ENCODE data around the gene MYB.
A peak's percentile ranks its signal among the peaks of the same experiment; 100 is the strongest.
"Not testable (repeated sequence)": the region's sequence is repeated elsewhere in the genome, so short reads cannot be mapped to it uniquely, and the experiment has no call there.

Gene MYB

GRCh38 chr6:135236732-135237131 is 55.6 kb downstream of the MYB start:
- H4K20me1 ChIP-seq (ENCODE audit: insufficient read depth): no peaks in the 10 kb centered on the region
- H3K79me2 ChIP-seq (ENCODE audit: insufficient read depth, low read depth): no peaks in the 10 kb centered on the region
- H3K36me3 ChIP-seq (ENCODE audit: insufficient read depth): no peaks in the 10 kb centered on the region
- H3K4me2 ChIP-seq: no peak overlapping the region
- no peak overlapping the region for H3K4me3 ChIP-seq (IDR thresholded peaks at IDR 0.05; ENCODE audit: insufficient read depth, low read depth, low read length)
- no peak overlapping the region for H3K9ac ChIP-seq
- H3K27ac ChIP-seq: no peak overlapping the region
- no peak overlapping the region for H2AFZ ChIP-seq (ENCODE audit: low read depth)
- no peaks in the 10 kb centered on the region for H3K27me3 ChIP-seq (ENCODE audit: insufficient read depth, low read depth)
- TF ChIP-seq, protein P1, sequence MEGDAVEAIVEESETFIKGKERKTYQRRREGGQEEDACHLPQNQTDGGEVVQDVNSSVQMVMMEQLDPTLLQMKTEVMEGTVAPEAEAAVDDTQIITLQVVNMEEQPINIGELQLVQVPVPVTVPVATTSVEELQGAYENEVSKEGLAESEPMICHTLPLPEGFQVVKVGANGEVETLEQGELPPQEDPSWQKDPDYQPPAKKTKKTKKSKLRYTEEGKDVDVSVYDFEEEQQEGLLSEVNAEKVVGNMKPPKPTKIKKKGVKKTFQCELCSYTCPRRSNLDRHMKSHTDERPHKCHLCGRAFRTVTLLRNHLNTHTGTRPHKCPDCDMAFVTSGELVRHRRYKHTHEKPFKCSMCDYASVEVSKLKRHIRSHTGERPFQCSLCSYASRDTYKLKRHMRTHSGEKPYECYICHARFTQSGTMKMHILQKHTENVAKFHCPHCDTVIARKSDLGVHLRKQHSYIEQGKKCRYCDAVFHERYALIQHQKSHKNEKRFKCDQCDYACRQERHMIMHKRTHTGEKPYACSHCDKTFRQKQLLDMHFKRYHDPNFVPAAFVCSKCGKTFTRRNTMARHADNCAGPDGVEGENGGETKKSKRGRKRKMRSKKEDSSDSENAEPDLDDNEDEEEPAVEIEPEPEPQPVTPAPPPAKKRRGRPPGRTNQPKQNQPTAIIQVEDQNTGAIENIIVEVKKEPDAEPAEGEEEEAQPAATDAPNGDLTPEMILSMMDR (conservative IDR thresholded peaks at IDR 0.05; ENCODE audit: low read depth, low read length): no peak
- H3K4me1 ChIP-seq (ENCODE audit: low read depth, poor library complexity, severe bottlenecking): peaks cover 50% of the 10 kb centered on the region

DNA sequence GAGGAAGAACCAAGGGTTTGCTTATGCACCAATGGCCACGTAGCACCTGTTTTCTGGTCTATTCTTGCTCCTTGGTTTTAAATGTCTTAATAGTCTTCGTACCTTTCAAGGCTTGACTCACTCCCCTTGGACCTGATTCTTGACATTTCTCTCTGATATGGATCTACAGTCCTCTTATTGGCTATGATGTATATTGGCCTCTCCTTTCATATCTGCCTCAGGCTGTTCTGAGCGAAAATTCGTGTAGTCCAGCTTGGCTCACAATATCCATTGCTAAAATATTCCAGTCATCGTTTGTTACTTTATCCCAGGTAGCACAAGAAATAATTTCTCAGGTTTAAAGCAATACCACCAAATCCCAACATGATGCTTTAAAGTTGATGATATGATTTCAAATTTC is 59.6 kb downstream of the MYB start:
- Histone ChIP-seq H2AFZ (ENCODE audit: low read depth) (no peak overlapping the region), H3K4me1 (ENCODE audit: low read depth, poor library complexity, severe bottlenecking) (peaks cover 33% of the 10 kb centered on the region), H3K9ac (no peak overlapping the region), H4K20me1 (ENCODE audit: insufficient read depth) (no peaks in the 10 kb centered on the region), H3K4me3 (IDR thresholded peaks at IDR 0.05; ENCODE audit: insufficient read depth, low read depth, low read length) (no peak overlapping the region), H3K4me2 (no peak overlapping the region), H3K79me2 (ENCODE audit: insufficient read depth, low read depth) (no peaks in the 10 kb centered on the region), H3K27ac (no peak overlapping the region), H3K36me3 (ENCODE audit: insufficient read depth) (no peaks in the 10 kb centered on the region), H3K27me3 (ENCODE audit: insufficient read depth, low read depth) (no peaks in the 10 kb centered on the region)
- TF ChIP-seq, protein P1 (conservative IDR thresholded peaks at IDR 0.05; ENCODE audit: low read depth, low read length): no peak

DNA sequence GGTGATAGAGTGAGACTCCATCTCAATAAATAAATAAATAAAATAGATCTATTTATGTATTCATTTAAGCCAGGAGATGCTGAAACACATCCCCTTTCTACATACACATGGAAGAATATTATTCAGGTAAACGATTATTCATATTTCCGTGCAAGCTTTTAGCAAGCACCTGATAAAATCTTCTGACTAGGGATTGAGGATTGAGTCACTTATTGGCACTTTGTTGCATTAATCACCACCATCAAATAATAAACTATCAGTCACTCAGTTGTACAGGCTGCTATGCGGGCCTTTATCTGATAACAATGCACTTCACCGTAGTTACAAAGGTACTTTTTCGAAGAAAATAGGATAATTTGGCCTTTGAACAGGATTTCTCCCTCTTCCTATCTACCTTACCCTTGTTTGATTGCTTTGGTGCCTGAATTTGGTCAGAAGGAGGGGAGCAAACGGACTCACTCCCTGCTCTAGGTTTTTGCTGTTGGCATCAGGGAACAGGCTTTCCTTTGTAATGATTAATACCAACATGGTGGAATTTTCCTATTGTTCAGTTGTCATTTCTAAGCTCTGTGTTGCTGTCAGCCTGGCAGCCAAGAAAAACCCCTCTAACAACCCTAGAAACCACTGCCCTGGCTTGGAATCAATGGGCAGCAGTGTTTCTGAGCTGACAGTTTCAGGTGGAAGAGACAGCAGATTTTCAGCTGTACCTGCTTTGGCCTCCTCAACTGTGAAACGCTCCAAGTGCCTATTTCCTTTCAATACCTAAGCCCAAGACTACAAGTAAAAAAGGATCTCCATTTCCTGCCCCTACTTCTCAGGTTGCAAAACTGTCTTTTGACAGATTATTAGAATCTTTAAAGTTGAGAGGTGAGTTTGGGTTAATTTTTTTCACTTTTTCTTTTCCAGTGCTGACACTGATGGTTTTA is 63.0 kb downstream of the MYB start:
- Histone ChIP-seq H3K36me3 (ENCODE audit: insufficient read depth) (no peaks in the 10 kb centered on the region), H3K27ac (peak overlapping the region; percentile 61), H3K79me2 (ENCODE audit: insufficient read depth, low read depth) (no peaks in the 10 kb centered on the region), H3K4me3 (IDR thresholded peaks at IDR 0.05; ENCODE audit: insufficient read depth, low read depth, low read length) (no peak overlapping the region), H3K9ac (peak overlapping the region; percentile 21; the same call in 1 of the 2 replicates), H3K4me2 (peak overlapping the region; percentile 70), H4K20me1 (ENCODE audit: insufficient read depth) (no peaks in the 10 kb centered on the region), H3K27me3 (ENCODE audit: insufficient read depth, low read depth) (no peaks in the 10 kb centered on the region), H2AFZ (ENCODE audit: low read depth) (peak overlapping the region; percentile 61), H3K4me1 (ENCODE audit: low read depth, poor library complexity, severe bottlenecking) (peaks cover 23% of the 10 kb centered on the region)
- TF ChIP-seq, protein P1 (conservative IDR thresholded peaks at IDR 0.05; ENCODE audit: low read depth, low read length): no peak

DNA sequence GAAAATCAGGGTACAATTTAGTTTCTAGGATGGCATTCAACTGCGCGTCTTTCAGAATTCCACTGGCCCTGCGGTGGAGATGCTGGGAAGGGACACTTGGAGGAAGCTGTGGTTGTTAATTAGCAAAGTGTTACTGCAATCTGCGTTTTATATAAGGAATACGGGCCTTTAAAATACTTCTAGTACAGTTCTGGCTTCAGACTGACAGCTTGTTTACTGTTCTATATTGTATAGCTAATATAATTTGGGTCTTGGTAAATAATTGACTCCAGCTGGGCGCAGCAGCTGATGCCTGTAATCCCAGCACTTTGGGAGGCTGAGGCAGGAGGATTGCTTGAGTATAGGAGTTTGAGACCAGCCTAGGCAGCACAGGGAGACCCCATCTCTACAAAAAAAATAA is 63.7 kb downstream of the MYB start:
- H3K4me3 ChIP-seq (IDR thresholded peaks at IDR 0.05; ENCODE audit: insufficient read depth, low read depth, low read length): no peak overlapping the region
- TF ChIP-seq, protein P1 (conservative IDR thresholded peaks at IDR 0.05; ENCODE audit: low read depth, low read length): no peak
- peak overlapping the region; percentile 61 for H3K27ac ChIP-seq
- peak overlapping the region; percentile 61 for H2AFZ ChIP-seq (ENCODE audit: low read depth)
- peaks cover 23% of the 10 kb centered on the region for H3K4me1 ChIP-seq (ENCODE audit: low read depth, poor library complexity, severe bottlenecking)
- H4K20me1 ChIP-seq (ENCODE audit: insufficient read depth): no peaks in the 10 kb centered on the region
- no peaks in the 10 kb centered on the region for H3K36me3 ChIP-seq (ENCODE audit: insufficient read depth)
- H3K27me3 ChIP-seq (ENCODE audit: insufficient read depth, low read depth): no peaks in the 10 kb centered on the region
- H3K4me2 ChIP-seq: peak overlapping the region; percentile 70
- H3K79me2 ChIP-seq (ENCODE audit: insufficient read depth, low read depth): no peaks in the 10 kb centered on the region
- H3K9ac ChIP-seq: peak overlapping the region; percentile 21; the same call in 1 of the 2 replicates

GRCh38 chr6:135246412-135247012 is 65.4 kb downstream of the MYB start:
- not testable (repeated sequence) for H3K4me2 ChIP-seq; H3K27me3 ChIP-seq (ENCODE audit: insufficient read depth, low read depth); H3K27ac ChIP-seq; H3K79me2 ChIP-seq (ENCODE audit: insufficient read depth, low read depth); H3K9ac ChIP-seq; H4K20me1 ChIP-seq (ENCODE audit: insufficient read depth); H3K4me3 ChIP-seq (IDR thresholded peaks at IDR 0.05; ENCODE audit: insufficient read depth, low read depth, low read length); H3K36me3 ChIP-seq (ENCODE audit: insufficient read depth); H2AFZ ChIP-seq (ENCODE audit: low read depth)
- H3K4me1 ChIP-seq (ENCODE audit: low read depth, poor library complexity, severe bottlenecking): peaks cover 23% of the 10 kb centered on the region

All from KMS-11 (cell line).